OCI-M2 (cell line): ENCODE measurements around the gene CDC14A.
A peak's percentile ranks its signal among the peaks of the same experiment; 100 is the strongest.
"Not testable (repeated sequence)": the region's sequence is repeated elsewhere in the genome, so short reads cannot be mapped to it uniquely, and the experiment has no call there.

Source experiments
- DNase-seq: peaks from one replicate; lab custom pipeline; 2025; ENCODE audit not compliant: unreplicated experiment; lab: John Stamatoyannopoulos, UW

CDC14A gene

DNA sequence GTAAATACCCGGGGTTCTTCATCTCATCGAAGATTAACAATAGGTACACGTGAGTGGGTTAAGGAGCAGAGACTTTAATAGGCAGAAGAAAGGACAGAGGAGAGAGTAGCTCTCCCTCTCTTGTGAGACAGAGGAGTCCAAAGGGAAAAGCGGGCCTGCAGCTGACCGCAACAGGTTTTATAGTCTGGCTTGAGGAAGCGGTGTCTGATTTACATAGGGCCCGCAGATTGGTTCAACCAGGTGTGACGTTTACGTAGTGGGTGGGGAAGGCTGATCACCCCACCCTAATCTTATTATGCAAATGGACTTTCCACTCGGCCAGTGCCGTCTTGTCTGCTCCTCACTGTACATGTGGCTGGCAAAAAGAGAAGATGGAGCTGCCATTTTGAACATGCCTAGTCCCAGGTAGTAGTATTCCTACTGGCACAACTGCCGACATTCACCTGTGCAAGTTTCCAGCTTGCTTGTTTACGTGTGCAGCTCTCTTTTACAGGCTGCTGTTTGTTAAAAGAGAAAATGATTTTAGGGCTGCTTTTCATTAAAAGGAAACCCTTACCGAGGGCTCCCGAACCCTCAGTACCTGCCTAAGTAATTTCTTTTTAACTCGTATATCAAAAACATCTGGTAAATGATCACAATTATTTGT lies 10.6 kb downstream of the CDC14A start:
- DNase-seq = peak; percentile 85

DNA sequence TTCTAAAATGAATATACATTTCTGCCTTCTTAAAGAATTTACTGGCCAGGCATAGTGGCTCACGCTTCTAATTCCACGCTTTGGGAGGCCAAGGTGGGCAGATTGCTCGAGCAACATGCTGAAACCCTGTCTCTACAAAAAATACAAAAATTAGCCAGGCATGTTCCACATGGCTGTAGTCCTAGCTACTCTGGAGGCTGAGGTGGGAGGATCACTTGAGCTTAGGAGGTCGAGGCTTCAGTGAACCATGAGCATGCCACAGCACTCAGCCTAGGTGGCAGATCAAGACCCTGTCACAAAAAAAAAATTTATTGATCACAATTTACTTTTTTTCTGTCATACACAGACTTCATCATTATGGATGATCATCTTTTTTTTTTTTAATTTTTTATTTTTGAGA lies 11.5 kb downstream of the CDC14A start:
- DNase-seq = no peak

DNA sequence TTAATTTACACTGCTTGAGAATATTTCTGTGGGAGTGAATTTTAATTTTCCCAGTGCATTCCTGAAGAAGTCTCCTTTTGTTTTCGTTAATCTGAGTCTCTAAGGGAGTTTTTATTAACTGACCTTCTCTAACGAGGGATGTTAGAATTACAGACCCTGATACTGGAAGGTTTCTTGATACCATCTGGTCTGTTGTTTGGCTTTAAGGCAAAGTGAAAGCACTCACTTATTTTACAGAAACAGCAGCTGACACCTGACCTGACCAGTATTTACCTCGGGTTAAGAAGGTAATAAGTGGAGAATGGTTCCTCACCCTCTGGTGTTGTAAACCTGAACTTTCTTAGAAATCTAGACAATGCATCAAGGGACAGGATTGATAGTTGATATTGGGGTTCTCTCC lies 12.4 kb downstream of the CDC14A start:
- DNase-seq = no peak

DNA sequence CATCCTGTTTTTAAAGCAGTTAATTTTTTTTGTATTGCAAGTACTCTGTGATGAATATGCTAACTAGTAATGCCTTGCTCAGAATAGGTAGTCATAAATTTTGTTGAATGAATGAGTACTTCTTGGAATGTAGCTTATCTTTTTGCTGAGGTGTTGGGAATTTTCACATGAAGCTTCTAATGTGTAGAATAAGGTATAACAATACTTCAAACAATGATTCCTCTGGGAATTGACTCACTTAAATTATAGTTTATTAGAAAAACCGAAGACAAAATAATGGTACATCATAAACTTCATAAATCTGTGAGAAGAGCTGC lies 13.9 kb downstream of the CDC14A start:
- DNase-seq = no peak

DNA sequence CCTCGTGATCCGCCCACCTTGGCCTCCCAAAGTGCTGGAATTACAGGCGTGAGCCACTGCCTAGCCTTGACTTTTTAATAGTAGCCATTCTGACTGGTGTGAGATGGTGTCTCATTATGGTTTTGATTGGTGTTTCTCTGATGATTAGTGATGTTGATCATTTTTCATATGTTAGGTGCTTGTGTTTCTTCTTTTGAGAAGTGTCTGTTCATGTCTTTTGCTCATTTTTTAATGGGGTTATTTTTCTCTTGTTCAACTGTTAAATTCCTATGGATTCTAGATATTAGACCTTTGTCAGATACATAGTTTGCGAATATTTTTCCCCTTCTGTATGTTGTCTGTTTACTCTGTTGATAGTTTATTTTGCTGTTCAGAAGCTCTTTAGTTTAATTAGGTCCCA lies 17.0 kb downstream of the CDC14A start:
- not testable (repeated sequence) for DNase-seq

DNA sequence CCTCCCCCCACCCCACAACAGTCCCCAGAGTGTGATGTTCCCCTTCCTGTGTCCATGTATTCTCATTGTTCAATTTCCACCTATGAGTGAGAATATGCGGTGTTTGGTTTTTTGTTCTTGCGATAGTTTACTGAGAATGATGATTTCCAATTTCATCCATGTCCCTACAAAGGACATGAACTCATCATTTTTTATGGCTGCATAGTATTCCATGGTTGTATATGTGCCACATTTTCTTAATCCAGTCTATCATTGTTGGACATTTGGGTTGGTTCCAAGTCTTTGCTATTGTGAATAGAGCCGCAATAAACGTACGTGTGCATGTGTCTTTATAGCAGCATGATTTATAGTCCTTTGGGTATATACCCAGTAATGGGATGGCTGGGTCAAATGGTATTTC lies 21.6 kb downstream of the CDC14A start:
- not testable (repeated sequence) for DNase-seq

DNA sequence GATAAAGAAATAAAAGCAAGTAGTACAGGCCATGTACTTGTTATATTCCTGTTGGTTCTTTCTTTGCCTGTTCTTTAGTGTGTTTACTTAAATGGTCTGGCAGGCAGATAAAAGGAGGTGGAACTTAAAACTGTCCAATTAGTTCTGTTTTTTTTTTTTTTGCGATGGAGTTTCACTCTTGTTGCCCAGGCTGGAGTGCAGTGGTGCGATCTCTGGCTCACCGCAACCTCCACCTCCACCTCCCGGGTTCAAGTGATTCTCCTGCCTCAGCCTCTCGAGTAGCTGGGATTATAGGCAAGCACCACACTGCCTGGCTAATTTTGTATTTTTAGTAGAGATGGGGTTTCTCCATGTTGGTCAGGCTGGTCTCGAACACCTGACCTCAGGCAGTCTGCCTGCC lies 24.6 kb downstream of the CDC14A start:
- DNase-seq = not testable (repeated sequence)

DNA sequence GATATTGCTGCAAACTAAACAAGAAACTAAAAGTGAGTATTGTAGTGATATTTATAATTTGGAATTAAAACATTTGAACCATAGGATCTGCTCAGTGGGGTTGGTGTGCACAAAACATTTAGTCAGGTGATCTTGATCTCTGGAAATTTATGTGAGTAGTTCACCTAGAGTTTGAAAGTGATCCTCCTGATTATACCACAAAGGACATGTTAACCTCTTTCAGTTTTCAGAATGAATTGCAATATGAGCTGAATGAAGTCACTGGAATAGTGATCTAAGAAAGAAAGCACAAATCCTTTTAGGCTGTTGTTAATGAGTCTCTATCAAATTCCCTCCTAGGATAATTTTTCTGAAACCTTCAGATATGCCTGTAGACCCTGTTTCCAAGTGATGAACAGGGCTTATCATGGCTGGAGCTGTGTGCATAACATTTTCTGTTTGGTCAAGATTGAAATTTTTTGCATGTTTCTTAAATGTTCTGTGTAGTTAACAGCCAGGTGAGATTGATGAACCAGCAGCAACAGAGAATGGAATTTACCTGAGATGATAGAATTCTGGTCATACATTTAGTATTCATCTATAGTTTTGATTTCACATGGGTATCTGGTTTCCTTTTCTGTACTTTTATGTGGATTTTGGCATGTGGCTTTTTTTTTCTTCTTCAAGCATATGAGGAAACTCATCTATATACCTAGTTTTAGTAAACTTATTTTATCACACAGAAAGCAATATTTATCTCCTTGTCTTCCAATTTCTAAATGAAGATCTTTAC lies 25.5 kb downstream of the CDC14A start:
- no peak for DNase-seq

DNA sequence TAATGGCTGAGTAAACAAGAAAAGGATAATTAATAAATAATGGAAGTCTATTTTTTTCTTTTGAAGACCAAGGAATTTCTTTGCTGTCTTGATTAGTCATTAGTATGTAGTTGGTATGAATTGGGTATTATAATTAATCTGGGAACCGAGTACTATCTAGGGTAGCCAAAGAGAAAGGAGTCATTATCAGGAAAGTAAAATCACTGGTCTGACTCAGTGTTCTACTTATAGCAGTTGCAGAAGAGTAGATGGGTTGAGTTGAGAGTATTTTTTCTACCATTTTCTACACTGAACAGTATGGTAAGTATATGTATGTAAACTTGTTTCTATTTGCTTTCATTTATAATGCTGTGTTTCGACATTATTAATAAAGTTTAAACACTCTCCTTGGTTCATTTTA lies 26.6 kb downstream of the CDC14A start:
- no peak for DNase-seq

DNA sequence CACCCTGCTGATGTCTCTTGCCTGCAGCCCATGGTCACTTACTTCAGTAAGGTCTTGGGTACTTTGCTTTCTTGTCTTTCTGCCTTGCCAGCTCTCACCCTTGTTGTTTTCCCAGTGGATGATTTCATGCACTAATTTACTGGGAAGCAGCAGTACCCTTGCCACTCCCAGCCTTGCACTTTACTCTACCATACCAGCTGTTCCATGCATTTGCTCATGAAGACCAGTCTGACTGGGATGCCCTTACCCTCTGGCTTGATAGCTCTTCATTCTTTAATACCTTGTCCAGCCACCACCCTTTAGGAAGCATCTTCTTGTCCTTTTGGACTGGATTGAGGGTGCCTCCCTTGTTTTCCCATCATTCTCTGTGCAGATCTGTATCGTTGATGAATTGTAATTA lies 28.3 kb downstream of the CDC14A start:
- DNase-seq = no peak

DNA sequence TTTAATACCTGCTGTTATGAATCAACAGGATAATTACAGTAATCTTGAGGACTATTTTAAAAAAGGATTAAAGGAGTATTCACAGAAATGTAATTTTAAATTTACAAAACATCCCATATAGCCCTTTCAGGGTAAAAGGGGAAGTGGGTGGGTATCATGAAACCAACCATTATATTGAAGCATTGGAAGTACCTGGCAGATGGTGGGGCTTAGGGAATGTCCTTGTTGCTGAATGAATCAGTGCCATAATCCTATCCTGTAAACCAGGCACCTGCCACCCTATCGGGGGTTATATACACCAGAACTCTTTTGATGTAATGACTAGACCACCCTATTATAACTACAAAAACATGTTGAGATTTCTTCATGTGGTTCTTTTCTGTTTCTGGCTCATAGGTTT lies 30.4 kb downstream of the CDC14A start:
- DNase-seq = no peak

DNA sequence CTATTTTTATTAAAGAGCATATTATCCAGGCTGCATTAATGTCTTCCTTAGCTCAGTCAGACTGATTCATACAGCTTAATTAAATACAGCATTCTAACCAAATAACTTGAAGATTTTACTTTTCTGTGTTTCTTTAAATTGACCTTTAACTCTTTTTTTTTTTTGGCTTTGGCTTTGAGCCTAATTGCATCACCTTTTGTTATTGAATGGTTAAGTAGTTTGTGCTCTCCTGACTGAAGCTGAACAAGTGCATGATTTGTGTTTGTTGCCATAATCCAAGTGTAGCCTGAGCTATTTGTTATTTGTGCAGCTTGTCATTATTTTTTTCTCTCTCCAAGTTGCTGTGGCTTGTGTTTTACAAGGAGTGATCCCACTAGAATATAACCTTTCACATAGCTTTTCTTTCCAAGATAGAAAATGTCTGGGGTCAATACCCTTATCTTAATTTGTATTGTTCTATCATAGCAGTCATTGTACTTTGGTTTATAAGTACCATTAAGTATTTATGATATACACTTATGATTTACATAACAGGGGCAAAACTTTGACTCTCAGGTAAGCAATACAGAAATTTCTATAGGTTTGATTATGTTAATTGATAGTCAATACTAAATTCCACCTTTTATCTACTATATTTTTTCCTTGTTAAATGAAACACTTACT lies 31.6 kb downstream of the CDC14A start:
- DNase-seq = no peak

DNA sequence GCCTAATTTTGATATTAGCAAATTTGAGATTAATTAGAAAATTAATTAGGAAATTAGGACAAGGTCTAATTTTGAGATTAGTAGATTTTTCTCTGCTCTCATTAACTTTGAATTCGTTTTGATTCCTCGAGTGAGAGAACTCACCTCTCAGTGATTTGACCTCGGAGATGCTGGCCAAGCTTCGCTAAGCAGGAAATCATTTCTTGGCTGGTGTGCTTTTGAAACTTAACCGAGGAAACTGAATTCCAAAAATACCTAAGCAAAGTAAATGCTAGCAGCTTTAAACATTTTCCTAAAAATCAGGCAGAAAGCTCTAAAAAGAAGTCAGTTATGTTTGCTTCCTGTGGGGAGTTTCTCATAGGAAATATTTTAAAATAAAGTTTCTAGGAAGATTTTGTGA lies 34.9 kb downstream of the CDC14A start:
- DNase-seq = no peak

DNA sequence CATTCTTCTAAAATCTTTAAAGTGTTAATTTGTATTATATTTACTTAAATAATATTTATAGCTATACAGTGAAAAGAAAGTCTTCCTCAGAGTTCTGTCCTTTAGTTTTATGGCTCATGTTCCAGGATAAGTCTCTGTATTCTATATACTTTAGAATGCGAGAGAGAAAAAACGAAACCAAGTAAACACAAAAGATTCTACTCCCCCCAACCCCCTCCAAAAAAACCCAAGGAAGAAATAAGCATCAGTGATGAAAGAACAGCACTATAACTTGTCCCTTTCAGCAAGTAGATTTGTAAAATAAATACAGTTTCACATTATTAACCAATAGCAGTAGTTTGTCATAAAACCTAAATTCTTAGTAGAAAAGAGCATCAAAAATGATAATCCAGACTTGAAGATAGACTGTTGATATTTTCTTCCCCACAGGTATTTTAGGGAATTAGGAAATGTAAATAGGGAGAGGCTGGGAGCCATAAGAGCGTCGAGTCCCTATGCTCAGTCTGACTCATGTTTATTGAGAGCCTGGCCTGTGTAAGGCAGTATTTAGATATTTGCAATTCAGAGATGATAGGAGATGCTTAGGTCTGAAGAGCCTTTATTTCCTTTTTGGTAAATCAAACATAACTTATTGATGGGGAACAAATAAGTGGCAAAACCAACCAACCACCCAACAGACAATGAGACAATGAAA lies 35.5 kb downstream of the CDC14A start:
- DNase-seq = no peak

DNA sequence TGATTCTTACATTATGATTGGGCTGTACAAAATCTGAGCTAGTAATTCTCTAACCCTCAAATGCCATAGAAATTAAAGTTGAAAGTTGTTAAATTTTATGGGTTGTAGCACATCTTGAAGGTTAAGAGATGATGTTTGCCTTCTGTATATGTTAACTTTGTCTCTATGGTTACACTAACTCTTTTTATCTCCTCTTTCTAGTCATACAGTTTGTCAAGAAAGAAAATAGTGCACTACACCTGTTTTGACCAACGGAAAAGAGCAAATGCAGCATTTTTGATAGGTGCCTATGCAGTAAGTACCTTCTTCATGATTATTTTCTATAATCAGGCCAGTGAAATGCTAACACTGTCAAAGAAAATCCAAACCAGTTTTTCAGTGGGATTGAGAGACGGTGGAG lies 38.2 kb downstream of the CDC14A start:
- DNase-seq = no peak

DNA sequence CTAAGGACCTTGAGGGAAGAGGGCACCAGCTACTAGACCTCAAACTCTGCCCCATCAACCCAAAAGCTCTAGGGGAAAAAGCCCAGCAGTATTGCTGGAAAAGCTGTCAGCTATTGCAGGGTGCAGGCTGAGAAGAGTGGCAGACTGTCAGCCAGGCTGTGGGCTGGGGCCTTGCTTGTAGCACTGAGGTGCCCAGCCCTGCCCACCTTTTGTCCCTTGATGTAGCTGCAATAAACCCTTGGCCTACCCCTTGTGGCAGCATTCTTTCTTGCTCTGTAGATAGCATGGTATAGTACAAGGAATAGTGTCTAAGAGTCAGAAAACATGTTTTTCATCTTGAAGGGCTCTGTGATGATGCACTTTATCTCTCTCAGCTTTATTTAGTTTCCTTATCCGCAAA lies 39.4 kb downstream of the CDC14A start:
- no peak for DNase-seq

DNA sequence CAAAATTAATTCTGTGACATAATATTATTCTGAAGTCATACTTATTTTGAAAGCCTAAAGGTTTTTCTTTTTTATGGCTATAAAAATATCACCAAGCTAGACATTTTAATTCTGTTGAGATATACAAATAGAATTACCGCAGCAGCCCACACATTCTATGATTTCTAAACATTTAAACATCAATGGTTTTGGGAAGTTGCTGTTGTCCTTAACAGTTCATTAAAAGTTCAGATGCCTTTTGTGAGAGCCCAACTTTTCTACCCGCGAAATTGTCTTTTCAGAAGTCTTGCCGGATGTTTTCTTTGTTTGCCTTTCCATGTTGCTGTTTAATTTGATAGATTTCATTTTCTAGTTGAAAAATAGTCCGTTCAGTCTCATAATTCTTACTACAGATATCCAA lies 40.5 kb downstream of the CDC14A start:
- no peak for DNase-seq

DNA sequence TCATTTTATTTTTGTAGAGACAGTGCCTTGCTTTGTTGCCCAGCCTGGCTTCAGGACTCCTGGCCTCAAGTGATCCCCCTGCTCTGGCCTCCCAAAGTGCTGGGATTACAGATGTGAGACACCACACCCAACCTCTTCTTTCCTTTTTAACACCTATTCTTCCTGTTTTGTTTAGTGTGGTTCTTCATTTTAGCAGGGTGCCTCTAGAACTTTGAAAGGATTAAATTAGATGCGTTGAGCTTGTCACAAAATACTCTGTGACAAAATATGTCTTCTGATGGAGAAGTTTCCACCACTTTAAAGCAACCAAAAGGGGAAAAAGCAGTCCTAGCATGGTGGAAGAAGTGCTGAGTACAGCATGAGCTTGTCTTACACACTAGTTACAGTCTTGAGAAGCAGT lies 42.0 kb downstream of the CDC14A start:
- no peak for DNase-seq

DNA sequence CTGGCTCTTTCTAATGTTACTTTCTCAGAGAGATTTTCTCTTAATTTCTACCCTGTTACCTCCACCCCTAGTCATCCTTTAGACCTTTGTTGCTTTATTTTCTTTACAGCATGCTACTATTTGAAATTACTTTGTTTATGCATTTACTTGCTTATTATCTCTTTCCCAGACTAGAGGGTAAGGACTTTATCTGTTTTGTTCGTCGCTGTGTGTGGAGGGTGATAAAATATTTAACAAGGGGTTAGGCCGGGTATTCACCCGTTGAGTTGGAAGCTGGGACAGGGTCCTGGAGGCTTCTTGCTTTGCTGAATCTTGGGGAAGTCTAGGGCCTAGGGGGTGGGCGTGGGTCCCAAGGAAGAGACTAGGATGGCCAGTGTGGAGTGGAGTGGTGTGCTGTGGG lies 43.6 kb downstream of the CDC14A start:
- no peak for DNase-seq

DNA sequence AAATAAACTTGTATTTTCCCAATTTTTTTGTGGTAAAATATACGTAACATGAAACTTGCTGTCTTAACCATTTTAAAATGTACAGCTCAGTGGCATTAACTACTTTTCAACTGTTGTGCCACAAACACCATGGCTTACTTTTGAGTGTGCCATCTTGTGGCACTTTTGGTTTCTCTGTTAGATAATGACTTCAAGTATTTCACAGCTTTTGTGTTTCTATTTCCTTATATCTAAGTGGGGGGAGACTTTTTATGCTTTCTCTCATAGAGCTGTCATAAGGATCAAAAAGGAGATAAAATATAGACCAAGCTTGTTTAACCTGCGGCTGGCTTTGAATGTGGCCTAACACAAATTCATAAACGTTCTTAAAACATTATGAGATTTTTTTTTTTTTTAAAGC lies 44.3 kb downstream of the CDC14A start:
- DNase-seq = no peak

DNA sequence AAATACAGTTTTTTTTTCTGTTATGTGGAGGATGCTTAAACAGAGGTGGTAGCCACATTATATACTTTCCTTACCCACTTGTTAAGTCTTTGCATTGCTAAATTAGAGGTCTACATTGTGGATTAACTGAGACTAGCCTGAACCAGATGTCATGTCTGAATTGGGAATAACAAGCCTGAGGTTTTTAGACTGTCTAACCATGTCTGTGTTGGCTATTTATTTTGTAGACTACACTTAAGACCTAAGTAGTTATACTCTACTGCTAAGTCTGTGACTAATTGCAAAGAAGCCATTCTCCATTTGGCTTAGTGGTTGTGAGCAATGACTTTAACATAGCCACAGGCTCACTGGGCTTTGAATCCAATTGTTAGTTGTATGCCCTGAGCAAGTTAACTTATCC lies 45.4 kb downstream of the CDC14A start:
- no peak for DNase-seq

DNA sequence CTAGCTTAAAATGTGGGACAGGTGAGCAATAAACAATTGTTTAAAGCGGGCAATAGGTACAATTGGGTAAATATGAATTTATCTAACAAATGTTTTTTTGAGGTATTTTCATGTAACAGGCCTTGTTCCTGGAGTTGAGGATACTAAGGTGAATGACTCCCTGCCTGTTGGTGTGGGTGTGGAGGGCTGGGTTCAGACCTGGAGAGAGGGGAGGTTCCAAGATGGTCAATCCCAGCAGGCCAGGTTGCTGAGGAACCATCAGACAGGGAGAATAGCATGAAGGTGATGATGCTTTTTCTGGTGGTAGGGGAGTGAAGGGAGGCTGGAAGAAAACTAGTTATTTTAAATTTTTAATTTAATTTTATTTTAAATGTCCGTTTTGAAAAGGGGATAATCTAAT lies 46.3 kb downstream of the CDC14A start:
- DNase-seq = no peak
